Smooth muscle cell (in vitro differentiated cells): ENCODE data around the gene ZSCAN22. TPM values are rescaled to one million over a fixed set of nuclear protein-coding genes. Genes with fewer than 3 reads are reported as not detected.
A peak's percentile ranks its signal among the peaks of the same experiment; 100 is the strongest.

Source experiments
- DNase-seq: peaks from one replicate; lab custom pipeline; 2025; ENCODE audit not compliant: unreplicated experiment; lab: John Stamatoyannopoulos, UW
- H2AFZ ChIP-seq: fragments of 200-600 bp; sonication (generic); 2 replicates; pipeline ENCODE4 v1.6.0; 2016; ENCODE audit warnings: antibody characterized with exemption, low read depth, mild to moderate bottlenecking
- H3F3A ChIP-seq: fragments of 200-600 bp; sonication (generic); 2 replicates; pipeline ENCODE4 v1.6.0; 2017; ENCODE audit warnings: antibody characterized with exemption, low read depth
- H3K27ac ChIP-seq: fragments of 200-600 bp; sonication (generic); 2 replicates; pipeline ENCODE4 v1.5.1; 2016; ENCODE audit warnings: low read depth, mild to moderate bottlenecking
- H3K27me3 ChIP-seq: fragments of 200-600 bp; sonication (generic); 2 replicates; pipeline ENCODE4 v1.6.1; 2016; ENCODE audit warnings: low read depth, mild to moderate bottlenecking
- H3K36me3 ChIP-seq: fragments of 200-600 bp; sonication (generic); 2 replicates; pipeline ENCODE4 v1.5.1; 2016; ENCODE audit warnings: low read depth
- H3K4me1 ChIP-seq: fragments of 200-600 bp; sonication (generic); 2 replicates; pipeline ENCODE4 v1.5.1; 2016; ENCODE audit warnings: low read depth
- H3K4me2 ChIP-seq: fragments of 200-600 bp; sonication (generic); 2 replicates; pipeline ENCODE4 v1.6.0; 2016; ENCODE audit warnings: mild to moderate bottlenecking
- H3K4me3 ChIP-seq: fragments of 200-600 bp; sonication (generic); 2 replicates; pipeline ENCODE4 v1.5.1; 2016; ENCODE audit warnings: mild to moderate bottlenecking
- H3K79me2 ChIP-seq: fragments of 200-600 bp; sonication (generic); 2 replicates; pipeline ENCODE4 v1.6.0; 2016; ENCODE audit warnings: low read depth, mild to moderate bottlenecking
- H3K9ac ChIP-seq: fragments of 200-600 bp; sonication (generic); 2 replicates; pipeline ENCODE4 v1.6.0; 2016; ENCODE audit warnings: low read depth
- H3K9me3 ChIP-seq: fragments of 200-600 bp; sonication (generic); replicated peaks from 2 replicates; pipeline ENCODE4 v1.5.1; 2016; ENCODE audit warnings: low read depth
- H4K20me1 ChIP-seq: fragments of 200-600 bp; sonication (generic); 2 replicates; pipeline ENCODE4 v1.6.0; 2016; ENCODE audit warnings: low read depth
- CTCF ChIP-seq: fragments of 200-600 bp; sonication (generic); IDR thresholded peaks from 2 replicates; pipeline ENCODE4 v1.5.1; 2017; ENCODE audit warnings: borderline replicate concordance, mild to moderate bottlenecking, antibody characterized with exemption; ENCODE audit not compliant: insufficient read depth, poor library complexity, severe bottlenecking
- WGBS: methylation state at CpG from one replicate; pipeline ENCODE4 v1.1.7; 2016; ENCODE audit warnings: low lambda C conversion rate; 5-methylcytosine and 5-hydroxymethylcytosine counted together
- polyA plus RNA-seq: library from polyadenylated mRNA; unstranded; fragments of >200 nt; fragmentation: Nextera tagmentation; extraction: Ambion mirVana; gene quantifications from 2 replicates; pipeline ENCODE4 v1.2.1, GENCODE V29; 2016
- total RNA-seq: library from RNA; depleted of rRNA; stranded (reverse); fragments of >200 nt; gene quantifications from 2 replicates; pipeline ENCODE4 v1.2.3, GENCODE V29; 2014

The ZSCAN22 gene
- total and polyA plus RNA-seq, 2 experiments from 2014 or later, result 1.7 to 2.4 TPM

GRCh38 chr19:58305065-58305931 lies 21.5 kb upstream of the ZSCAN22 start, which contains the start of gene ERVK3-1:
Gene ERVK3-1 (plus strand): TSS chr19:58305377. CDS start chr19:58312169, 6,792 bp downstream.
- Histone ChIP-seq H3K27ac (peak within 1 kb of the TSS; percentile 80), H3F3A (peaks cover 6% of the 10 kb centered on the region), H4K20me1 (peaks cover 23% of the 10 kb centered on the region), H3K4me3 (peak within 1 kb of the TSS; percentile 83), H3K36me3 (peaks cover 8% of the 10 kb centered on the region), H3K4me1 (peaks cover 11% of the 10 kb centered on the region), H3K27me3 (no peaks in the 10 kb centered on the region), H3K9ac (peak within 1 kb of the TSS; percentile 87), H3K79me2 (peaks cover 25% of the 10 kb centered on the region), H2AFZ (peak within 1 kb of the TSS; percentile 60), H3K4me2 (peak within 1 kb of the TSS; percentile 97), H3K9me3 (no peaks in the 10 kb centered on the region)
- peak; percentile 63 for DNase-seq
- no peak for TF ChIP-seq CTCF
- WGBS, result 2% methylated on average over 45 of the region's 55 CpGs

- no peak for TF ChIP-seq CTCF
- WGBS, result 81% methylated on average over 12 of the region's 12 CpGs
- Histone ChIP-seq H3K79me2 (peaks cover 25% of the 10 kb centered on the region), H3K9me3 (no peaks in the 10 kb centered on the region), H3K9ac (peak overlapping the region; percentile 87), H3K4me1 (peaks cover 11% of the 10 kb centered on the region), H3K27ac (peak overlapping the region; percentile 80), H2AFZ (no peak overlapping the region), H4K20me1 (peaks cover 18% of the 10 kb centered on the region), H3K36me3 (peaks cover 8% of the 10 kb centered on the region), H3F3A (peaks cover 6% of the 10 kb centered on the region), H3K27me3 (no peaks in the 10 kb centered on the region), H3K4me2 (peak overlapping the region; percentile 97), H3K4me3 (peak overlapping the region; percentile 83)
- DNase-seq, result no peak
These were observed 20.9 kb upstream of the ZSCAN22 start for GRCh38 chr19:58305932-58306323.

GRCh38 chr19:58307736-58308135 lies 19.1 kb upstream of the ZSCAN22 start:
- Histone ChIP-seq H3K36me3 (peaks cover 12% of the 10 kb centered on the region), H3K4me2 (no peak overlapping the region), H3K79me2 (peaks cover 25% of the 10 kb centered on the region), H4K20me1 (peaks cover 28% of the 10 kb centered on the region), H3K9me3 (no peaks in the 10 kb centered on the region), H3K4me1 (peaks cover 11% of the 10 kb centered on the region), H3K27ac (no peak overlapping the region), H3F3A (peaks cover 6% of the 10 kb centered on the region), H3K27me3 (no peaks in the 10 kb centered on the region), H3K4me3 (no peak overlapping the region), H3K9ac (no peak overlapping the region), H2AFZ (no peak overlapping the region)
- TF ChIP-seq CTCF, result no peak
- 89% methylated on average over 4 of the region's 4 CpGs for WGBS
- DNase-seq, result no peak
